Fibroblast of villous mesenchyme (primary cell): ENCODE results near the gene MRPL17. TPM values are rescaled to one million over a fixed set of nuclear protein-coding genes. Genes with fewer than 3 reads are reported as not detected.
"Not testable (repeated sequence)": the region's sequence is repeated elsewhere in the genome, so short reads cannot be mapped to it uniquely, and the experiment has no call there.

Experiments used
- DNase-seq: peaks from one replicate; pipeline ENCODE4 v3.0.0-alpha.2; 2010; ENCODE audit warnings: low read depth
- H3K4me3 ChIP-seq: 2 replicates; pipeline ENCODE4 v1.5.1; 2011; ENCODE audit warnings: low read depth, mild to moderate bottlenecking, low read length
- total RNA-seq: library from RNA; depleted of rRNA; stranded (reverse); fragments of >200 nt; gene quantifications from 2 replicates; pipeline ENCODE4 v1.2.3, GENCODE V29; 2012
- TF ChIP-seq, protein P1 (sequence below): IDR thresholded peaks from 2 replicates; pipeline ENCODE4 v1.5.1; 2012; ENCODE audit warnings: low read depth, mild to moderate bottlenecking, low read length; ENCODE audit not compliant: insufficient read depth

Gene MRPL17
- total RNA-seq, 1 donor: 70.0 TPM

DNA sequence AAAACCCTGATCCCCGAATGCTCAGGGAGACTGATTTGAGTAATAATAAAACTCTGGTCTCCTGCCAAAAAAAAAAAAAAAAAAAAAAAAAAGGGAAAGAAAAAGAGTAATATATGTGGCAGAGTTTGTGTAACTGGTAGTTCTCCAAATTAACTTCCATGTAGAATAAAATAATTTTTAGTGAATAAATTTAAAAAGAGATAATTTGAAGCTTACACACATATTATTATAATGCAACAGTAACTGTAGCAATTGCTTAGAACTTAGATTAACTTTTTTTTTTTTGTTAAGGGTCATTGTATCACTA lies 11.0 kb upstream of the MRPL17 start:
- no peak overlapping the region for H3K4me3 ChIP-seq
- DNase-seq: no peak
- TF ChIP-seq, protein P1, sequence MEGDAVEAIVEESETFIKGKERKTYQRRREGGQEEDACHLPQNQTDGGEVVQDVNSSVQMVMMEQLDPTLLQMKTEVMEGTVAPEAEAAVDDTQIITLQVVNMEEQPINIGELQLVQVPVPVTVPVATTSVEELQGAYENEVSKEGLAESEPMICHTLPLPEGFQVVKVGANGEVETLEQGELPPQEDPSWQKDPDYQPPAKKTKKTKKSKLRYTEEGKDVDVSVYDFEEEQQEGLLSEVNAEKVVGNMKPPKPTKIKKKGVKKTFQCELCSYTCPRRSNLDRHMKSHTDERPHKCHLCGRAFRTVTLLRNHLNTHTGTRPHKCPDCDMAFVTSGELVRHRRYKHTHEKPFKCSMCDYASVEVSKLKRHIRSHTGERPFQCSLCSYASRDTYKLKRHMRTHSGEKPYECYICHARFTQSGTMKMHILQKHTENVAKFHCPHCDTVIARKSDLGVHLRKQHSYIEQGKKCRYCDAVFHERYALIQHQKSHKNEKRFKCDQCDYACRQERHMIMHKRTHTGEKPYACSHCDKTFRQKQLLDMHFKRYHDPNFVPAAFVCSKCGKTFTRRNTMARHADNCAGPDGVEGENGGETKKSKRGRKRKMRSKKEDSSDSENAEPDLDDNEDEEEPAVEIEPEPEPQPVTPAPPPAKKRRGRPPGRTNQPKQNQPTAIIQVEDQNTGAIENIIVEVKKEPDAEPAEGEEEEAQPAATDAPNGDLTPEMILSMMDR: no peak

DNA sequence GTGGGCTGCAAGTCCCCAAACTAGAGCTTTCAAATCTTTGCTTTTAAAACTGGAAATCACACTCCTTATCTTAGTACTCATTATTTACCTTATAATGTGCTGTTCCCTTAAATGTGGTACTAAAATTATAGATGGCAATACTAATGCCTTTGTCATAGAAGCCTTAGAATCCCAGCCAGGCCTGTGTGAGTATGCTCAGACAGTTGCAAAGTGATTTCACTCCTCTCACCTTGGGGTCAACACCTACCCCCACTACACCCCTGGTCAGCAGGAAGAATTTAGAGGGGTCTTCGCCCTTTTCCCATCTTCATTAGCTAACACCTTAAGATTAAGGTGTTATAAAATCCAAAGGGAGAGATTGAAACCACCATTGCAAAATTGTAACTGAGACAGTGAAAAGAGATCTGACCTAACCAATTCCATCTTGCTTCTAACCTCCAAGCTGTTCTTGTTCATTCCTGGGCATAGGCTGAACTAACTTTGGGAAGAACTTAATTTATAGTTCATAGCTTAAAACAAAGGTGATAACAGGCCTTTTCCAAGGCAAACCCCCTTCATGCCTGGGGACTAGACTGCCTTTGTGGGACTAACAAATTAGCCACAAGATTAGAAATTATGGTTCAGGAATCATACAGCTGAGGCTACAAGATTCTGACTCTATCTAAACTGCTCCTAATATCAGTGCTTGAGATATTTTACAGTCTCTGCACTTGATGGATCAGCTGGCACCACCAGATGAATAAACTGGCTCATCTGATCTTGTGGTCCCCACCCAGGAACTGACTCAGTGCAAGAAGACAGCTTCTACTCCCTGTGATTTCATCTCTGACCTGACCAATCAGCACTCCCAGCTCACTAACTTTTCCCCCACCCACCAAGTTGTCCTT lies 10.4 kb upstream of the MRPL17 start:
- H3K4me3 ChIP-seq: no peak overlapping the region
- DNase-seq: peak; percentile 82
- TF ChIP-seq, protein P1: no peak

DNA sequence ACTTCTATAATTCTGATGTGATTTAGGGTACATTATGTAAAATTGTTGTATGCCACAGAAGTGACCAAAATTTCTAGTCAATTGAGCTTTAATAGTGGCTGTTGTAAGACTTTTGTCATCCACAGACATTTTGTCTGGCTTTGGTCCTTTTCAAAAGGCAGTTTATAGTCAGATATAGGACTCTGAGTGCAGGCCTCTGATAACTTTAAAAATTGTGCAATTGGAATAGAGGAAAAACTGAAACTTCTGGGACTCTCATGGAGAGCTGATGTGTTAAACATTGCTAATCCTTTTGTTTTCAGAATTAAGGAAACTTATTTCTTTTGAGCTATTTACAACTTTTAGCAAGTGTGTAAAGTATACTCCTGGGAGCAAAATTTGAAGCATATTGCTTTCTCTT lies 9.0 kb upstream of the MRPL17 start:
- DNase-seq: no peak
- no peak overlapping the region for H3K4me3 ChIP-seq
- TF ChIP-seq, protein P1: no peak

DNA sequence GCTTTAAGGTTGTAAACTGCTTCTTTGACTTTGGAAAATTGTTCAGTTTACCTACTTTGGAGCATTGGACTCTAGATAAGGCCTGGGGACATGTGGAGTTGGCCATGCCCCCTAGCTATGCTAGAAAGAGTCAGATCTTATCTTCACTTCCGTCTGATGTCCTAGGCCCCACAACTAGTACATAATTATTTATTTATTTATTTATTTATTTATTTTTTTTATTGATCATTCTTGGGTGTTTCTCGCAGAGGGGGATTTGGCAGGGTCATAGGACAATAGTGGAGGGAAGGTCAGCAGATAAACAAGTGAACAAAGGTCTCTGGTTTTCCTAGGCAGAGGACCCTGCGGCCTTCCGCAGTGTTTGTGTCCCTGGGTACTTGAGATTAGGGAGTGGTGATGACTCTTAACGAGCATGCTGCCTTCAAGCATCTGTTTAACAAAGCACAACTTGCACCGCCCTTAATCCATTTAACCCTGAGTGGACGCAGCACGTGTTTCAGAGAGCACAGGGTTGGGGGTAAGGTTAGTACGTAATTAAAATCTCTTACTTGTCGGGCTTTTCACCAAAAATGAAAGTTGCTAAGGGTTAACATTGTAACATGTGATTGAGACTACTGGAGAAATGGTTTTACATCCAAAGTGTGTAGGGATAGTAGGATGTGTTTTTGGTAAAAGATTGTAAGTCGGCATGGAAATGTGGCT lies 7.4 kb upstream of the MRPL17 start:
- not testable (repeated sequence) for DNase-seq, H3K4me3 ChIP-seq

DNA sequence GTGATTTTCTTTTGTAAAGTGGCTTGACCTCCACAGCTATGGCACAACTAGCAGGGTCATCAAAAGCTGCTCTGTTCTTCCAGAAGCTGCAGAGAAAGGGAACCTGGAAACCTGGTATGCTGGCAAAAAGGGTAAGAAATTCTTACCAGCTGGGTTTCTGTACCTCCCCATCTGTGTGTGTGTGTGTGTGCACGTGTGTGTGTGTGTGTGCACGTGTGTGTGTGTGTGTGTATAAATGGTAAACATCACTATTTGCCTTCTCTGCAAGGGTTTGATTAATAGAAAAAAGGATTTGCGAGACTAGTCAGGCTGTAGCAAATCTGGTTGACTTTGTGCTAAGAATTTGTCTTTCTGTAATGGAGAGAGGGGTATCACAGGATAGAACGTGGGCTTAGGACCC lies 4.7 kb upstream of the MRPL17 start:
- TF ChIP-seq, protein P1: no peak
- no peak overlapping the region for H3K4me3 ChIP-seq
- no peak for DNase-seq

DNA sequence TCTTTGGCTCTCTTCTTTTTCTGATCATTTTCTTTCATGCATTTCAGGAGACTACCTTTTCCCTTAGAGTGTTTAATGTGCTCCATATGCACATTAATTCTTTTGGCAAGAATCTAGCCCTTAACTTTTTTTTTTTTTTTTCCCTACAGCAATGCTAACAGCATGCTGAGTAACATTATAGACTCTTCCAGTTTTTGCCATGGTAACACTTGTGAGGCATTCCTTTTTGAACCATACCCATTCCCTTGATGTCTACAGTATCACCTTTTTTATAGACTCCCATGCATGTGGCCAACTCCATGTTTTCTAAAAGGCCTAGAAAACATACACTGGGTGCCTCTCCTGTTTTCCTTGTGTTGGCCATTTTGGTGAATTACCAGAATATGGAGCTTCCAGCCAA lies 2.9 kb upstream of the MRPL17 start:
- DNase-seq: no peak
- H3K4me3 ChIP-seq: no peak overlapping the region
- TF ChIP-seq, protein P1: no peak

DNA sequence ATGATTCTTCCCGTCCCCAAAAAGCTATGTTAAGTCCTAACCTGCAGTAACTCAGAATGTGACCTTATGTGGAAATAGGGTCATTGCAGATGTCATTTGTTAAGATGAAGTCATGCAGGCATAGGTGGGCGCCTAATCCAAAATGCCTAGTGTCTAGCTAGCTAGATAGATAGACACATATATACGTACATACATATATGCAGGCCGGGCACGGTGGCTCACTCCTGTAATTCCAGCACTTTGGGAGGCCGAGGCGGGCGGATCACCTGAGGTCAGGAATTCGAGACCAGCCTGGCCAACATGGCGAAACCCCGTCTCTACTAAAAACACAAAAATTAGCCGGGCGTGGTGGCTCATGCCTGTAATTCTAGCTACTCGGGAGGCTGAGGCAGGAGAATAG lies 928 bp upstream of the MRPL17 start:
- not testable (repeated sequence) for DNase-seq, H3K4me3 ChIP-seq

DNA sequence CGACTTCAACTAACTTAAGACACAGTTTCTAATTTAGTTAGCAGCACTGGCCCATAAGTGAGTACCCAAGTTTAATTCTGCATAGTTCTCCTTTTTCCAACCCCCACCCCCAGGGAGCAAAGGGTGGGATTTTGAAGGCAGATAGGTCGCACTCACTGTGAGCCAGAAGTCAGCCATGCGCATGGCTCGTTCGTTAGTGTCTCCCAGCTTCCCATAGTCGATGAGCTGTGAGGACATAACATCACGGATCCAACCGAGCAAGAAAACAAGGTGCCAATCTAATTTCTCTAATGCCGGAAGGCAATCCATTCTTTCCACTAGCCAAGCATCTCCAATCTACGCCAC lies 577 bp downstream of the MRPL17 start:
- H3K4me3 ChIP-seq: peak overlapping the region; percentile 99
- TF ChIP-seq, protein P1: no peak
- no peak for DNase-seq
